Upper lobe of left lung (tissue), 4 donors: ENCODE data around the gene XNDC1N.

ENCODE experiments used
- CTCF ChIP-seq, 6 experiments: fragments of 450-650 bp in 4 of 6; fragments of 200-600 bp in 2 of 6; sonication (generic) in 2 of 6; IDR thresholded peaks; one replicate each; pipeline ENCODE4 v1.5.1; 2016 to 2019; ENCODE audit warnings: antibody characterized with exemption in 6 of 6
- EP300 ChIP-seq, 4 donors: sonication (generic); formaldehyde crosslinking; IDR thresholded peaks; one replicate each; pipeline ENCODE4 v1.5.1; 2017; ENCODE audit warnings: antibody characterized with exemption in 4 of 4, control low read depth in 2 of 4
- POLR2A ChIP-seq, 4 donors: fragments of 450-650 bp; IDR thresholded peaks; one replicate each; pipeline ENCODE4 v1.5.1; 2016 to 2017; ENCODE audit warnings: antibody characterized with exemption in 4 of 4, mild to moderate bottlenecking in 2 of 4
- POLR2AphosphoS5 ChIP-seq, 2 donors: sonication (generic); formaldehyde crosslinking; IDR thresholded peaks; one replicate each; pipeline ENCODE4 v1.5.1; 2017; ENCODE audit warnings: antibody characterized with exemption in 2 of 2

GRCh38 chr11:71930556-71931244, 2.3 kb upstream of the XNDC1N start:
- TF ChIP-seq CTCF (IDR thresholded peaks at IDR 0.05) (no peak), POLR2AphosphoS5 (IDR thresholded peaks at IDR 0.05) (no peak), EP300 (IDR thresholded peaks at IDR 0.05) (no peak), POLR2A (IDR thresholded peaks at IDR 0.05) (no peak)
